Epithelial cell of esophagus (primary cell): ENCODE results near the gene PTPRN2.

Experiments used
- DNase-seq: peaks from one replicate; pipeline ENCODE4 v3.0.0; 2010; ENCODE audit warnings: low read depth
- H3K4me3 ChIP-seq: 2 replicates; pipeline ENCODE4 v1.5.1; 2011; ENCODE audit warnings: mild to moderate bottlenecking, low read length, control low read depth
- TF ChIP-seq, protein P1 (sequence below): IDR thresholded peaks from 2 replicates; pipeline ENCODE4 v1.5.1; 2011; ENCODE audit warnings: low read depth, mild to moderate bottlenecking, low read length, control low read depth, inconsistent platforms; ENCODE audit not compliant: insufficient read depth; ENCODE audit errors: missing control alignments

Gene PTPRN2

DNA sequence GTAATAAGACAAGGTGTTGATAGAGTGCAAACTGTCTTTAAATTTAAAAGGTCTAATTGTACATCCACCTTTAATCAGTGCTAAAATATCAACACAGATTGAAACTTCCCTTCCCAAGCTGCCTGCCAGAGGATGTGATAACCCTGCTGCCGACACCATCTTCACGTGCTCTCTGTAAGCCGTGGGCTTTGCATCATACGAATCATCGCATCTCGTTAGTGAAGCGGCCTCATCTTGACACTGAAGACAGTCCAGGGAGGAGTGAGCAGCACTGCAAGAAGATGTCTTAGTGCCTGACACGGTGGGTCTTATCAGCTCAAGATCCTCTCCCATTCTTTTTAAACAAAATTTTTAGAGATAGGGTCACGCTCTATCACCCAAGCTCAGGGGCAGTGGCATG, 518.8 kb downstream of the PTPRN2 start:
- TF ChIP-seq, protein P1, sequence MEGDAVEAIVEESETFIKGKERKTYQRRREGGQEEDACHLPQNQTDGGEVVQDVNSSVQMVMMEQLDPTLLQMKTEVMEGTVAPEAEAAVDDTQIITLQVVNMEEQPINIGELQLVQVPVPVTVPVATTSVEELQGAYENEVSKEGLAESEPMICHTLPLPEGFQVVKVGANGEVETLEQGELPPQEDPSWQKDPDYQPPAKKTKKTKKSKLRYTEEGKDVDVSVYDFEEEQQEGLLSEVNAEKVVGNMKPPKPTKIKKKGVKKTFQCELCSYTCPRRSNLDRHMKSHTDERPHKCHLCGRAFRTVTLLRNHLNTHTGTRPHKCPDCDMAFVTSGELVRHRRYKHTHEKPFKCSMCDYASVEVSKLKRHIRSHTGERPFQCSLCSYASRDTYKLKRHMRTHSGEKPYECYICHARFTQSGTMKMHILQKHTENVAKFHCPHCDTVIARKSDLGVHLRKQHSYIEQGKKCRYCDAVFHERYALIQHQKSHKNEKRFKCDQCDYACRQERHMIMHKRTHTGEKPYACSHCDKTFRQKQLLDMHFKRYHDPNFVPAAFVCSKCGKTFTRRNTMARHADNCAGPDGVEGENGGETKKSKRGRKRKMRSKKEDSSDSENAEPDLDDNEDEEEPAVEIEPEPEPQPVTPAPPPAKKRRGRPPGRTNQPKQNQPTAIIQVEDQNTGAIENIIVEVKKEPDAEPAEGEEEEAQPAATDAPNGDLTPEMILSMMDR: no peak
- H3K4me3 ChIP-seq: no peak overlapping the region
- no peak for DNase-seq

DNA sequence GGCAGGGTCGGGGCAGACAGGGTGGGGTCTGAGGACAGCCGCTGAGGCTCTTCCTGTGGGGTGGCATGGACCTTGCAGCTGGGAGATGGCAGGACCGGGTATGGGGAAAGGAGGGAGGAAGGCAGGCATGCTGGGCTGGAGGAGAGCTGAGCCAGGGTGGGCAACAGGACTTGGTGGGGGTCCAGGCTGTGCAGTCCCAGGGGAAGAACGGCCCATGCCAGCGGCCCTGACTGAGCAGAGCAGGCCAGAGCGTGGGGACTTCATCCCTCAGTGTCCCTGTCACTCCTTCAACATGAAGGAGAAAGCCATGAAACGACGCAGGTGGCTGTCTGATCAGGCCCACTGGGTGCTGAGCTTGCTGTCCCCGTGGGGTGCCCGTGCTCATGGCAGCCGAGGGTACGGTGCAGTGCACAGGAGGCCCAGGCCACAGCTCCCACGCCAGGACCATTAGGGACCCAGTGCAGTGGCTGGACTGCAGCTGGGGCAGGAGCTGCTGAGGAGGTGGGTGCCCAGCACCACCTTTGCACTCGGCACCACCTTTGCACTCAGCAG, 519.6 kb downstream of the PTPRN2 start:
- TF ChIP-seq, protein P1: no peak
- no peak for DNase-seq
- no peak overlapping the region for H3K4me3 ChIP-seq

DNA sequence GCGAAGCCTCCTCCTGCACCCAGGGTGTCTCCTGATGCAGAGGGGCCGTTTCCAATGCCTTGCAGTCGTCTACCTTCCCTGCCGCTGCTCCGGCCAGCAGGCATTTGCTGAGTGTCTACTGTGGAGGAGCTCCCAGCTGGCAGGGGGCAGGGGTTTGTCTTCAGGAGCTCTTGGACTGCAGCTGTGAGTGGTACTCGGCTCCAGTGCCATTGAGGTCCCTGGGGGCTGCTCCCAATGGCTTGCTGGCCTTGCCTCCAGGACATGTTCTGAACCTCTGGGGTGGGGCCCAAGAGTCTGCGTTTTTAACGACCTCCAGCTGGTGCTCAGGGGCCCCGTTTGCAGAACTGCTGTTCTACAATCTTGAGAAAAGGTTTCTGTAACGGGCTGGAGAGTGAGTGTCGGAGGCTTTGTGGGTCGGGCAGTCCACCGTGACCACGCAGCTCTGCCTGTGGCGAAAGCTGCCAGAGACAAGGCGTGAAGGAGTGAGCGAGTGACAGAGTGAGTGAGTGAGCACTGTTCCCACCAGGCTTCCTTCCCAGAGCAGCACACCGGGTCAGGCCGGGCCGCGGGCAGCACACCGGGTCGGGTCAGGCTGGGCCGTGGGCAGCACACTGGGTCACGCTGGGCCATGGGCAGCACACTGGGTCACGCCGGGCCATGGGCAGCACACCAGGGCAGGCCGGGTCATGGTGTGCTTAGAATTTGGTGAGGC, 520.2 kb downstream of the PTPRN2 start:
- TF ChIP-seq, protein P1: no peak
- H3K4me3 ChIP-seq: no peak overlapping the region
- DNase-seq: no peak

DNA sequence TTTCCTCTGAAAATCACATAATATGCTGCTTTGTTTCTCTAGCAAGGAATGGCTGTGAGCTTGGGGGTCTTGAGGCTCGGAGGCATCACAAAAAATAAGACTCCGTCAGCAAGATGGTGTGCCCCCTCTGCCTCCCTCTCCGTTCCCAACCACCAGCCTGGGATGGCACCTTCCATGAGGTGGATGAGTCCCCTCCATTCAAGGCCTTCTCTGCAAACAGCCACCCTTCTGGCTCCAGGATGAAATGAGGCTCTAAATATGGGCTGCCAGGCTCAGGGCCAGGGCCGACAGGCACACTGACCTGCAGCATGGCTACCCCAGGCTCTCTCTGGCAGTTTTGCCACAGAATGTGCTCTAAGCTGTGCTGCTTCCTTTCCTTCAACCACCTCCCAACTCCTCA, 521.5 kb downstream of the PTPRN2 start:
- no peak overlapping the region for H3K4me3 ChIP-seq
- TF ChIP-seq, protein P1: no peak
- DNase-seq: no peak

DNA sequence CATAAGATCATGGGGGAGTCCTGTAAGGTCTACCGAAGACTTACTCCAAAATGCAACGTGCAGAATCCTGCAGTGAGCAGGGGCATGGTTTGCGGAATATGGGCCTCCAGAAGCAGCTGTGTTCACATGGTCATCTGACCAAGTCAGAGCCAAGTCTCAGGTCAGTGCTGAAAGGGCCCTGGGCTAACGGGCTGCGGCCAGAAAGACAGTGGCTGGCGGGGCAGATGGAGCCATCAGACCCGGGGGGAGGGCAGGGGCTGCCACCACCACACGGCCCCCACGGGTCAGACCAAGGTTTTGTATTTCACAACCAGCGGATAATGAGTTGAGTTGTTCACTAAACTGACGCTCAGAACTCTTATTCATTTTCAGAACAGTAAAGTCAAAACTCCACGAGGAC, 522.3 kb downstream of the PTPRN2 start:
- no peak for DNase-seq
- no peak overlapping the region for H3K4me3 ChIP-seq
- TF ChIP-seq, protein P1: no peak

DNA sequence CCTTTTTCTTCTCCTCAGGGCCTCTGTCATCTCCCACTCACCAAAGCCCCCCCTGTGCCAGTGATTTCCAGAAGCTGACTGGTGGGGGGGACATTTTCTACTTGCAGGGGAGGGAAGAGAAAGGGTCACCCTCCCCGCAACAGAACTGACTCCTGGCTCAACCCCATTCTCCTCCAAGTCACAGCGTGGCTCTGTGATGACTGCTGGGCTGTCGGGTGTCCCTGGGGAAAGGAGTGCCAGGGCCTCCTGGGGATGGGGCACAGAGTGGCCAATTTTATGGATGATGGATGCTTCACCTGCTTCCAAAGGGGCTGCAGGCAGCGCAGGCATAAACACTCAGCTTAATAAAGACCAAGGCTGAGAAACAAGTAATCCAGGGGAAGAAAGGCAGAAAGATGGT, 523.0 kb downstream of the PTPRN2 start:
- TF ChIP-seq, protein P1: no peak
- no peak overlapping the region for H3K4me3 ChIP-seq
- no peak for DNase-seq
